ENCODE measurements around the gene SPAG6.

DNA sequence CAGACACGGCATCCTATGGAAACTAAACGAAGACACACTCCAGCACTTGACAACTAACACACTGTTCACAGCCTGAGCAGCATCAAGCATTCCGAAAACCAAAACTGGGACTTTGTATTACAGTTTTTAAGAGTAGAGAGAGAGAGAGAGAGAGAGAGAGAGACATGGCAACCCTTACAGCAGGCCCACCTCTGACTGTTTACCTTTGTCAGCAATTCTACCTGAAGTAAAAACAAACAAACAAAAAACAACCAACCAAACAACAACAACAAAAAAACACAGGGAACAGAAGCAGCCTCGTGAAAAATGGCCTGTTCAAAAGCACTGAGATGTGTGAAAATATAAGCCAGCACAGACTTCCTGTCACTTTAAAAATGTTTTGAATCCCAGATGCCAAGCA lies 118.0 kb downstream of the SPAG6 start:
- TF ChIP-seq POLR2A (IDR thresholded peaks at IDR 0.05), result no peak
- TF ChIP-seq, protein P1, sequence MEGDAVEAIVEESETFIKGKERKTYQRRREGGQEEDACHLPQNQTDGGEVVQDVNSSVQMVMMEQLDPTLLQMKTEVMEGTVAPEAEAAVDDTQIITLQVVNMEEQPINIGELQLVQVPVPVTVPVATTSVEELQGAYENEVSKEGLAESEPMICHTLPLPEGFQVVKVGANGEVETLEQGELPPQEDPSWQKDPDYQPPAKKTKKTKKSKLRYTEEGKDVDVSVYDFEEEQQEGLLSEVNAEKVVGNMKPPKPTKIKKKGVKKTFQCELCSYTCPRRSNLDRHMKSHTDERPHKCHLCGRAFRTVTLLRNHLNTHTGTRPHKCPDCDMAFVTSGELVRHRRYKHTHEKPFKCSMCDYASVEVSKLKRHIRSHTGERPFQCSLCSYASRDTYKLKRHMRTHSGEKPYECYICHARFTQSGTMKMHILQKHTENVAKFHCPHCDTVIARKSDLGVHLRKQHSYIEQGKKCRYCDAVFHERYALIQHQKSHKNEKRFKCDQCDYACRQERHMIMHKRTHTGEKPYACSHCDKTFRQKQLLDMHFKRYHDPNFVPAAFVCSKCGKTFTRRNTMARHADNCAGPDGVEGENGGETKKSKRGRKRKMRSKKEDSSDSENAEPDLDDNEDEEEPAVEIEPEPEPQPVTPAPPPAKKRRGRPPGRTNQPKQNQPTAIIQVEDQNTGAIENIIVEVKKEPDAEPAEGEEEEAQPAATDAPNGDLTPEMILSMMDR (IDR thresholded peaks at IDR 0.05), result no peak

All from uterus (tissue), 2 donors.